Measurements from ENCODE around the gene RCVRN. TPM values are rescaled to one million over a fixed set of nuclear protein-coding genes. Genes with fewer than 3 reads are reported as not detected.

RCVRN gene
- total RNA-seq, 5 donors from 2014 or later (not counting 1 experiment from before 2014, with no cell fraction given) = 0.37 TPM; not detected in 4

GRCh38 chr17:9917801-9918200 lies 12.7 kb upstream of the RCVRN start:
- Mint-ChIP-seq H3K9me3 (no peaks in the 10 kb centered on the region), H3K27me3 (no peaks in the 10 kb centered on the region), H3K4me3 (no peak overlapping the region), H3K36me3 (no peaks in the 10 kb centered on the region), H3K27ac (no peak overlapping the region), H3K4me1 (no peaks in the 10 kb centered on the region)
- 93% methylated on average over 18 of the region's 19 CpGs for WGBS (ENCODE audit: insufficient coverage)
- POLR2A ChIA-PET = no interaction called here
- CTCF ChIA-PET = no interaction called here
- DNase-seq = no peak
- Histone ChIP-seq H3K27me3 (replicated peaks in 1 of 2; ENCODE audit: control insufficient read depth in 2 of 2, extremely low read depth in 1 of 2, insufficient read depth in 2 of 2, low read length in 1 of 2) (no peaks in the 10 kb centered on the region), H3K4me3 (ENCODE audit: control insufficient read depth in 1 of 2, extremely low read depth in 1 of 2, low read length in 1 of 2) (no peak overlapping the region), H3K4me1 (ENCODE audit: control insufficient read depth in 1 of 2, extremely low read depth in 1 of 2, insufficient read depth in 2 of 2, low read length in 2 of 2) (no peaks in the 10 kb centered on the region), H3K9me3 (no peaks in the 10 kb centered on the region), H3K27ac (ENCODE audit: low read length) (no peak overlapping the region), H3K36me3 (ENCODE audit: control insufficient read depth in 2 of 2, extremely low read depth in 1 of 2, insufficient read depth in 1 of 2, low read length in 1 of 2) (no peaks in the 10 kb centered on the region)
- ATAC-seq (replicated peaks in 1 of 4) = no peak

GRCh38 chr17:9917131-9917530 lies 12.1 kb upstream of the RCVRN start:
- ATAC-seq (replicated peaks in 1 of 4) = no peak
- Mint-ChIP-seq H3K36me3 (no peaks in the 10 kb centered on the region), H3K9me3 (no peaks in the 10 kb centered on the region), H3K27ac (no peak overlapping the region), H3K4me1 (no peaks in the 10 kb centered on the region), H3K4me3 (no peak overlapping the region), H3K27me3 (no peaks in the 10 kb centered on the region)
- H3K27me3 ChIP-seq (replicated peaks in 1 of 2; ENCODE audit: control insufficient read depth in 2 of 2, extremely low read depth in 1 of 2, insufficient read depth in 2 of 2, low read length in 1 of 2) = no peaks in the 10 kb centered on the region
- H3K9me3 ChIP-seq = no peaks in the 10 kb centered on the region
- H3K27ac ChIP-seq (ENCODE audit: low read length) = no peak overlapping the region
- no peaks in the 10 kb centered on the region for H3K36me3 ChIP-seq (ENCODE audit: control insufficient read depth in 2 of 2, extremely low read depth in 1 of 2, insufficient read depth in 1 of 2, low read length in 1 of 2)
- ChIA-PET POLR2A (no interaction called here), CTCF (no interaction called here)
- no peak for DNase-seq
- no peaks in the 10 kb centered on the region for H3K4me1 ChIP-seq (ENCODE audit: control insufficient read depth in 1 of 2, extremely low read depth in 1 of 2, insufficient read depth in 2 of 2, low read length in 2 of 2)
- H3K4me3 ChIP-seq (ENCODE audit: control insufficient read depth in 1 of 2, extremely low read depth in 1 of 2, low read length in 1 of 2) = no peak overlapping the region
- WGBS (ENCODE audit: insufficient coverage) = 93% methylated on average over 10 of the region's 13 CpGs

GRCh38 chr17:9916108-9916507 lies 11.0 kb upstream of the RCVRN start:
- Histone ChIP-seq H3K4me3 (ENCODE audit: control insufficient read depth in 1 of 2, extremely low read depth in 1 of 2, low read length in 1 of 2) (no peak overlapping the region), H3K9me3 (no peaks in the 10 kb centered on the region), H3K4me1 (ENCODE audit: control insufficient read depth in 1 of 2, extremely low read depth in 1 of 2, insufficient read depth in 2 of 2, low read length in 2 of 2) (no peaks in the 10 kb centered on the region), H3K27ac (ENCODE audit: low read length) (no peak overlapping the region), H3K36me3 (ENCODE audit: control insufficient read depth in 2 of 2, extremely low read depth in 1 of 2, insufficient read depth in 1 of 2, low read length in 1 of 2) (no peaks in the 10 kb centered on the region), H3K27me3 (replicated peaks in 1 of 2; ENCODE audit: control insufficient read depth in 2 of 2, extremely low read depth in 1 of 2, insufficient read depth in 2 of 2, low read length in 1 of 2) (no peaks in the 10 kb centered on the region)
- WGBS (ENCODE audit: insufficient coverage) = 83% methylated on average over 8 of the region's 8 CpGs
- no peaks in the 10 kb centered on the region for H3K27me3 Mint-ChIP-seq
- ChIA-PET CTCF (no interaction called here), POLR2A (no interaction called here)
- no peaks in the 10 kb centered on the region for H3K36me3 Mint-ChIP-seq
- H3K27ac Mint-ChIP-seq = no peak overlapping the region
- DNase-seq = no peak
- no peaks in the 10 kb centered on the region for H3K4me1 Mint-ChIP-seq
- no peak overlapping the region for H3K4me3 Mint-ChIP-seq
- H3K9me3 Mint-ChIP-seq = no peaks in the 10 kb centered on the region
- ATAC-seq (replicated peaks in 1 of 4) = no peak

GRCh38 chr17:9913476-9913875 lies 8.4 kb upstream of the RCVRN start:
- no peak for DNase-seq
- no peak overlapping the region for H3K27ac ChIP-seq (ENCODE audit: low read length)
- H3K27me3 ChIP-seq (replicated peaks in 1 of 2; ENCODE audit: control insufficient read depth in 2 of 2, extremely low read depth in 1 of 2, insufficient read depth in 2 of 2, low read length in 1 of 2) = no peaks in the 10 kb centered on the region
- H3K4me1 ChIP-seq (ENCODE audit: control insufficient read depth in 1 of 2, extremely low read depth in 1 of 2, insufficient read depth in 2 of 2, low read length in 2 of 2) = no peaks in the 10 kb centered on the region
- H3K36me3 ChIP-seq (ENCODE audit: control insufficient read depth in 2 of 2, extremely low read depth in 1 of 2, insufficient read depth in 1 of 2, low read length in 1 of 2) = no peaks in the 10 kb centered on the region
- Mint-ChIP-seq H3K27me3 (peaks cover 0 to 4% of the 10 kb centered on the region in 2 donors), H3K27ac (no peak overlapping the region), H3K4me3 (no peak overlapping the region), H3K9me3 (no peaks in the 10 kb centered on the region), H3K4me1 (no peaks in the 10 kb centered on the region), H3K36me3 (no peaks in the 10 kb centered on the region)
- no peak for ATAC-seq (replicated peaks in 1 of 4)
- CTCF ChIA-PET = no interaction called here
- no peaks in the 10 kb centered on the region for H3K9me3 ChIP-seq
- POLR2A ChIA-PET = no interaction called here
- WGBS (ENCODE audit: insufficient coverage) = 93% methylated on average over 4 of the region's 5 CpGs
- no peak overlapping the region for H3K4me3 ChIP-seq (ENCODE audit: control insufficient read depth in 1 of 2, extremely low read depth in 1 of 2, low read length in 1 of 2)

GRCh38 chr17:9912121-9913099 lies 7.3 kb upstream of the RCVRN start:
- CTCF ChIA-PET = no interaction called here
- WGBS (ENCODE audit: insufficient coverage) = 67% methylated on average over 4 of the region's 18 CpGs
- Mint-ChIP-seq H3K9me3 (no peaks in the 10 kb centered on the region), H3K27me3 (peaks cover 0 to 4% of the 10 kb centered on the region in 2 donors), H3K36me3 (no peaks in the 10 kb centered on the region), H3K27ac (no peak overlapping the region), H3K4me3 (no peak overlapping the region), H3K4me1 (no peaks in the 10 kb centered on the region)
- POLR2A ChIA-PET = no interaction called here
- Histone ChIP-seq H3K4me3 (ENCODE audit: control insufficient read depth in 1 of 2, extremely low read depth in 1 of 2, low read length in 1 of 2) (no peak overlapping the region), H3K4me1 (ENCODE audit: control insufficient read depth in 1 of 2, extremely low read depth in 1 of 2, insufficient read depth in 2 of 2, low read length in 2 of 2) (no peaks in the 10 kb centered on the region), H3K27ac (ENCODE audit: low read length) (no peak overlapping the region), H3K9me3 (no peaks in the 10 kb centered on the region), H3K27me3 (replicated peaks in 1 of 2; ENCODE audit: control insufficient read depth in 2 of 2, extremely low read depth in 1 of 2, insufficient read depth in 2 of 2, low read length in 1 of 2) (peaks cover 0 to 6% of the 10 kb centered on the region in 2 experiments), H3K36me3 (ENCODE audit: control insufficient read depth in 2 of 2, extremely low read depth in 1 of 2, insufficient read depth in 1 of 2, low read length in 1 of 2) (no peaks in the 10 kb centered on the region)
- ATAC-seq (replicated peaks in 1 of 4) (no peak), DNase-seq (no peak)

- Mint-ChIP-seq H3K27me3 (peaks cover 0 to 4% of the 10 kb centered on the region in 2 donors), H3K36me3 (no peaks in the 10 kb centered on the region), H3K4me1 (no peaks in the 10 kb centered on the region), H3K27ac (no peak overlapping the region), H3K4me3 (no peak overlapping the region), H3K9me3 (no peaks in the 10 kb centered on the region)
- POLR2A ChIA-PET = no interaction called here
- Histone ChIP-seq H3K27me3 (replicated peaks in 1 of 2; ENCODE audit: control insufficient read depth in 2 of 2, extremely low read depth in 1 of 2, insufficient read depth in 2 of 2, low read length in 1 of 2) (peaks cover 0 to 6% of the 10 kb centered on the region in 2 experiments), H3K36me3 (ENCODE audit: control insufficient read depth in 2 of 2, extremely low read depth in 1 of 2, insufficient read depth in 1 of 2, low read length in 1 of 2) (no peaks in the 10 kb centered on the region), H3K4me3 (ENCODE audit: control insufficient read depth in 1 of 2, extremely low read depth in 1 of 2, low read length in 1 of 2) (no peak overlapping the region), H3K4me1 (ENCODE audit: control insufficient read depth in 1 of 2, extremely low read depth in 1 of 2, insufficient read depth in 2 of 2, low read length in 2 of 2) (no peaks in the 10 kb centered on the region), H3K9me3 (no peaks in the 10 kb centered on the region), H3K27ac (ENCODE audit: low read length) (no peak overlapping the region)
- CTCF ChIA-PET = no interaction called here
- ATAC-seq (replicated peaks in 1 of 4) (no peak), DNase-seq (no peak)
- 89% methylated on average over 12 of the region's 12 CpGs for WGBS (ENCODE audit: insufficient coverage)
Measured at GRCh38 chr17:9911089-9911488, 6.0 kb upstream of the RCVRN start.

Measured in T-cell (primary cell).